Glomerular visceral epithelial cell (primary cell): Measurements from ENCODE around the gene RDH16.
A peak's percentile ranks its signal among the peaks of the same experiment; 100 is the strongest.

ENCODE experiments used
- DNase-seq: peaks from one replicate; pipeline ENCODE4 v3.0.0-alpha.2; 2016; ENCODE audit errors: extremely low spot score

Gene RDH16, protein sequence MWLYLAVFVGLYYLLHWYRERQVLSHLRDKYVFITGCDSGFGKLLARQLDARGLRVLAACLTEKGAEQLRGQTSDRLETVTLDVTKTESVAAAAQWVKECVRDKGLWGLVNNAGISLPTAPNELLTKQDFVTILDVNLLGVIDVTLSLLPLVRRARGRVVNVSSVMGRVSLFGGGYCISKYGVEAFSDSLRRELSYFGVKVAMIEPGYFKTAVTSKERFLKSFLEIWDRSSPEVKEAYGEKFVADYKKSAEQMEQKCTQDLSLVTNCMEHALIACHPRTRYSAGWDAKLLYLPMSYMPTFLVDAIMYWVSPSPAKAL

DNA sequence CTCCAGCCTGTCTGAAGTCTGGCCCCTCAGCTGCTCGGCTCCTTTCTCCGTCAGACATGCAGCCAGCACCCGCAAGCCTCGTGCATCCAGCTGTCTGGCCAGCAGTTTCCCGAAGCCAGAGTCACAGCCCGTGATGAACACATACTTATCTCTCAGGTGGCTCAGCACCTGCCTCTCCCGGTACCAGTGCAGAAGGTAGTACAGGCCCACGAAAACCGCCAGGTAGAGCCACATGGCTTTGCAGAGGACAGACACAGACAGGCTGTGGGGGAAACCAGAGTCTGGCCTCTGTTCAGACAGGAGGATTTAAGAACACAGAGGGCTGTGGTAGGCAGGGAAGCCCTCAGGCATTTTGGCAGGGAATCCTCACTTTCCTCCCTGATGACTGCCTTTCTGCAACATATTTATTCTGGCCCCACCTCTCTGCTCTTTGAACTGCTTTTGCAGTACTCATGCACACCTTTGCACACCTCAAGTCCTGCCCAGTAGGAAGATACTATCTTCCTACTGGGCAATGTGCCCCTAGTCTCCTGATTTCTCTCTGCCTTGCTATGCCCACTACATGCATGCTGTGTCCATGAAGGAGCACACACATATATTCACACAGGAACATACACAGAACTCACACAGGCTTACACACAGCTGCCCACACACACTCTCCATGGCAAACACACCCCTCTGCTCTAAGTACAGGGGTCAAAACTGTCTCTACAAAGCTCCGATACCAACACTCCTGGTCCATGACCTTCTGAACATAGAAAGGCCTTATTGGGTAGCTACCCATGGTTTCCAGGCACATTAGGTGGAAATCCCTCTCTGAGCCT lies at the start of gene RDH16:
Gene RDH16 (minus strand): TSS at position 380 of the 824 bp plus-strand sequence. CDS start 146 bp downstream, at position 234.
- no peak for DNase-seq

DNA sequence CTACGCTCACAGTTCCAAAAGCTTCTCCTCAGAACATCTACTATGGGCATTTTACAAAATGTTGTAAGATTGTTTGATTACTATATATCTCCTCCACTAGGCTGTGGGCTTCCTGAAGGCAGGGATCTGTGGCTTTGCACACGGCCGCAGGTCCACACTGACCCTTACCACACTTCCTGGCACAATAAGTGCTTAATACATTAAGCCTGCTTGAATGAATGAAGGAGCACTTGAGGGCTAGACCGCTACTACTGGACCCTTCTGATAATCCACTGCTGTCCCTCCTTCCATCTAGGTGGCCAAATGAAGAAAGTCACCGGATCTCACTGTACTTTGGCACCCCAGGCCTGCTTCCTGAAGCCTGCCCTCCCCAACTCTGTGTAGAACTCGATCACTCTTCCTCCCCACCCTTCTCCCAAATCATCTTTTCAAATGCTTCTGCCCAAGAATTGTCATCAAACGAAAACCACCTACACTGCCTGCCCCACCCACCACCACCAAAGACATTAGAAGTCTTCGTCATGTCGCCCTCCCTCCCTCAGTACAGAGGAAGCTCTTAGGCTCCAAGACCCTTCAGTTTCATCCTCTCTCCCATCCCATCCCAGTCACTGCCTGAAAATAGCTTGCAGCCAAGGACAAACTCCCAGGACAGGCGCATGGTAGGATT lies 49.5 kb upstream of the RDH16 start:
- DNase-seq: no peak

DNA sequence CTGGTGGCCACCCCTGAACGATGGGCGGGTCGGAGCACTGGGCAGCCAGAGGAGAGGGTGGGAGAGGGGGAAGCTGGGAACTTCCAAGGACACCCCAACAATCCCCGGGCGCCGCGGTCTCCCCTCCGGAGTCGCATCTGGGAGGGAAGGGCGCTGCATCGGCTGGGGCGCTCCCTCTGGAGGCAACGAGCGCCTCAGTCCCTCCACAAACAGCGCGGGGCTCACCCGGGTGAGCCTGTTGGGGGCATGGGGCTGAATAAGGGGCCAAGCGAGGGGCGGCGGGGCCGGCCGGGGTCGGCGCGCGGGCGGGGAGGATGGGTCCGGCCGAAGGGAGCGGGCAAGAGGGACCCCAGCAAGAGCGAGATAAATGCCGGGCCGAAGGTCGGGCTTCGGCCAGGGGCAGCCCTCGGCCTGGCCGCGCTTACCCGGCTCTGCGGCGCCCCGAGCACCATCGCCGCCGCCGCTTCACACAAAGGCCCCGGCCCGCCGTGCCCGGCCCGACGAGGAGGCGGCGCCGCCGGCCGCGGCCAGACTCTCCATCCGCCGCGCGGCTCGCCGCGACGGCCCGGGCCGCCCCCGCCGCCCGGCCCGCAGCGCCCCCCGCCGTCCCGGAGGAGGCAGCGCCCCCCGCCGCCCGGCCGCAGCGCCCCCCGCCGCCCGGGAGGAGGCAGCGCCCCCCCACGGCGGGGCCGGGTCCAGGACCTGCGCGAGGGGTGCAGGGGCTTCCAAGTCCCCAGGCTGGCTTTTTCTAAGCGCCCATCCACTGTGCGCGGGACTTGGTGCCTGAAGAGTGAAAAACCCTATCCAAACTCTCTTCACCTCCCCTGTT lies 48.8 kb upstream of the RDH16 start, which contains the start of gene ZBTB39:
Gene ZBTB39 (minus strand): TSS at position 567 of the 829 bp plus-strand sequence. CDS start 1,629 bp downstream, outside the sequence.
- peak; percentile 77 for DNase-seq

DNA sequence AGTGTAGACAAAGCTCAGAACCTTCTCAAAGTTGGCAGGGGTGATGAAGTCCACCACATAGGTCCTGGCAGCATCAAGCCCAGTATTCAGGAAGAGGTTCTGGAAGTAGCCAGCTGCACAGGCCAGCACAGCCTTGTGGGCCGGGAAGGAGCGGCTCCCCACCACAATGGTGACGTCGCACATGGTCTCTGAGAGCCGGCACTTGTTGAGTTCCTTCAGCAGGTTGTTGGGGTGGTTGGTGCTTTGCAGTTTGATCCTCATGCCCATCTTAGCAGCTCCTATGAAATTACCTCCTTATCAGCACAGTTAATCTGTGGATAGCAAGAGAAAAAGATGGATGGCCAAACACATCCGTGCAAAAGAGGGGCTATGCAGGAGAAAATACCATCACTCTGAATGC lies 47.2 kb upstream of the RDH16 start:
- no peak for DNase-seq

DNA sequence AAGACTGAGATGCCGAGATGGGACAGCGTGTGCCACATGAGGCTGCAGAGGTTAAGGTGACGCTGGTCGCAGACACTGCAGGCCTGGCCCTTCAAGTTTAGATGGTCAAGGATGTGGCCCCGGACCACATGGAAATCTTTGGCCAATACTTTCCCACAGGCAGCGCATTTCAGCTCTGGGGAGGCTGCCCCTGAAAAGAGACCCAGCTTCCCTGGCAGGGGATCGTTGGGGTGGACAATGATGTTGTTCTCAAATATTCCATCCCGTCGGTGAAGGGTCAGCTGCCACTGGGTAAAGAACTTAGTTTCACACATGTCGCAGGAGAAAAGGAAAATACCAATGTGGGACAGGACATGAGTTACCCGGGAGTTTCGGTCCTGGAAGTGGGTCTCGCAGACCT lies 46.0 kb upstream of the RDH16 start:
- DNase-seq: no peak

DNA sequence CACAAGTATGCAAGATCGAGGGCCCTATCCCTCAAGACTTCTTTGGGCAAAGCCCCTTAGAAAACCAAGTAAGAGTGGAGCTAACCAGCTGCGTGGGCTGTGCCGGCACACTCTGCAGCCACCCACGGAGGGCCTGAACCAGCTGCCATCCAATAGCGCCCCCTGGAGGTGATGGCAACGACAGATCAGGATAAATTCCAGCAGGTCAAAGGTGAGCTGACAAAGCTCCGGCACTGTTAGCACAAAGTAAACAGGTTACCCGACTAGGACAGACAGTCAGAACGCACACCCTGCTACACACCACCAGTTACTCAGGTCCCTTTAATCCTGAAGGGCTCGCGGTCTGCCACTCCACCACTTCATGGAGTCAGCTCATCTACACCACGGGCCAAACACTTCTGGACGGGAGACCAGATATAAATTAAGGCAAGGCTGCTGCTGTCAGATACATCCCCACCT lies 44.1 kb upstream of the RDH16 start:
- peak; percentile 59 for DNase-seq

DNA sequence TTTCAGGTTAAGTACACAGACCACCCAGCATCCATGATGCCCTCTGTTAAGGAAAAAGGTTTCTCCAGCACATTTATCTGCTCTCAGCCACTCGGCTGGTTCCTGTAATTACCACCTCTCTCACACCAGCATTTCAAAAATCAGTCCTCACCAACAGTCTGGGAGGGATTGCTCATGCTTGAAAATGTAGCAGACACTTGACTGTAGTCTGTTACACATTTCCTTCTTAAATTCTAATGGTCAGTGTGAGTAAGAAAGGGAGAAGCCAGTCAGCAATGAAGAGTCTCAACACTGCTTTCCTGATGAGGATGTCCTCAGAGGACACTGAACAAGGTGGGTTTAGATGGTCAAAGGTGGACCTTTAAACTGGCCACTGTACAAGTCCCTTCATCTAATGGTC lies 43.0 kb upstream of the RDH16 start:
- no peak for DNase-seq

DNA sequence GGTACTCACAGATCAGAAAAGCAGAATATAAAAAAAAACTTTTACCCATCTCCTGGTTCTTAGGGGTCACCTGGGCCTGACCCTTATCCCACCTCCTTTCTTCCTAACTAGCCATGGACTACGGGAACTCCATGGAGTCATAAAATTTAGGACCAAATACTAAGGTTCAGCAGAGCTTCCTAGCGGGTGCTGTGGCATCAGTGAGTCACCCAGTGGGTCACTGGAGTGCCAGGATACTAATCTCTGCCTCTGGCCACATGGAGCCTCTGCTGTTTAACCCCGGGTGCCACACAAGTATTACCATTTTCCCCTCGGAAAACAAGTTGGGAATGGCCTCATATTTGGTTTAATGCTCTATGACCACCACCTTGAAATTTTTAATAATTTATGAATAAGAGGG lies 42.0 kb upstream of the RDH16 start:
- DNase-seq: no peak

DNA sequence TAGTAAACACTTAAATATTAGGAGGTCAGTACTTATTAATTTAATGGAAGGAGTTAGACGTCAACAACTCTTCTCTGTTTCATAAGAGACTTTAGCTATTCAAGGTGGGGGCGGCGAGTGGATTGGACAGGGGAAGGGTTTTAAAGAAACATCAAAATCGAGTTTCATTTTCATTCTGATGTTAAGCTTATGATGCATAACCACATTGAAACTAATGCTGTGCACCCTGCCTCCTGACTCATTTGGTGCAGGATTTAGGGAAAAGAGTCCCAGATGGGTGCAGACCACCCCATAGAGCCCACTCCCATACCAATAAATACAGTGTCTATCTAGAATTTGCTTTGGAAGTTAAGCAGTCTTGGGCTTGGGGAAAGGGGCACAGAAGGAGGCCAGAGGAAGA lies 41.6 kb upstream of the RDH16 start:
- no peak for DNase-seq

DNA sequence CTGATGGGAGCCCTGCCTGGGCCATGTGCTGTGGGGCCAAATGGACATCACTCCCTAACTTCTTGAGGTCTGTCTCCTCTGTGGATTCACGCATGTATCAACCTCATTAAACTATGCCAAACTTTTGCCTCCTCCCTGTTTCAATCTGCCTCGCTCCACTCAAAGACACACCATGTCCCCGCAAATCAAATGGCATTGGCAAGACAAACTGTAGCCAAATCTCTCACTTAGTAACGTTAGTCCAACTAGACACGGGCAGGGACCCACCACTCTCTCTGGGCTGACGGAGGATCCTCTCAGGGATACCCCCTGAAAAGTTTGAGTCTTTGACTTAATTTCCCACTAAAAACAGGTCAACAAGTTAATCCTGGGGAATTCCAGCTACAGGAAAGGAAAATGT lies 40.9 kb upstream of the RDH16 start:
- DNase-seq: no peak

DNA sequence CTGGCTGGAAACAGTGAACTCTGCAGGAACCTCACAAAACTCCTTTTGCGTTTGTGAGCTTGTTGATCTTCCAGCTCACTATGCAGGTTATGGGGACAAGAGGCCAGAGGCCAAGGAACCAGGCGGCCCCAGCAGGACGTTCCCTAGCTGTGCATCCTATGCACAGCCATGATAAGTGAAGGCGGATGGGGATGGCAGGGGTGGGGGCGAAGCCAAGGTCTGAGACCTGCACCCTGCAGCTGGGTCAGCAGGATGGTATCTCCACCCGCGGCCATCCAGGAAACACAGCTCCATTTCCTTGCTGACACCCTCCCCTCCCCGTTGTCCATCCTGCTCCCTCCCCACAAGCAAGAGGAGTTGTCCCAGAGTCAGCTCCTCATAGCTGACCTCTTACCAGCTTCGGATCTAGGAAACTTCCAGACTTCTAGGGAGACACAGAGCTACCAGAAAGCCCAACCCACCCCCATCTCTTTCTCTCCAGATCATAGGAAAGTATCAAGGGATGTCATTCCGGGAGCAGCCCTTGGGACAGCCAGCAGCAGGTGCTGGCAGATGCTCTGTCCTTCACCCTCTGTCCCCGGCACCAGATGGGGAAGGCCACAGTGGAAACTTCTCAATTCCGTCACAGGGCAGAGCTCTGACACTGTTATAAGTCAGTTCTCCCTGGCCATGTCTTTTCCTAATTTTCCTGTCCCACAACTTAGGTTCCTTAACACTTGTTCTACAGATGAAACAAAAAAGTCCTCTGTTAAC lies 39.6 kb upstream of the RDH16 start:
- DNase-seq: no peak

DNA sequence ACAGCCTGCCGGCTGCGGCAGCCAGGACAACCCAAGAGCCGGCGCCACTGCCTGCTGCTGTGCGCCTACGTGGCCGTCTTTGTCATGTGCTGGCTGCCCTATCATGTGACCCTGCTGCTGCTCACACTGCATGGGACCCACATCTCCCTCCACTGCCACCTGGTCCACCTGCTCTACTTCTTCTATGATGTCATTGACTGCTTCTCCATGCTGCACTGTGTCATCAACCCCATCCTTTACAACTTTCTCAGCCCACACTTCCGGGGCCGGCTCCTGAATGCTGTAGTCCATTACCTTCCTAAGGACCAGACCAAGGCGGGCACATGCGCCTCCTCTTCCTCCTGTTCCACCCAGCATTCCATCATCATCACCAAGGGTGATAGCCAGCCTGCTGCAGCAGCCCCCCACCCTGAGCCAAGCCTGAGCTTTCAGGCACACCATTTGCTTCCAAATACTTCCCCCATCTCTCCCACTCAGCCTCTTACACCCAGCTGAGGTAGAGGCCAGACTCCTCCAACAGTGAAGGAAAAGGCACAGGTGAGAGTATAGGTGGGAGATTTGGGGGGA lies 38.6 kb upstream of the RDH16 start:
- DNase-seq: no peak

DNA sequence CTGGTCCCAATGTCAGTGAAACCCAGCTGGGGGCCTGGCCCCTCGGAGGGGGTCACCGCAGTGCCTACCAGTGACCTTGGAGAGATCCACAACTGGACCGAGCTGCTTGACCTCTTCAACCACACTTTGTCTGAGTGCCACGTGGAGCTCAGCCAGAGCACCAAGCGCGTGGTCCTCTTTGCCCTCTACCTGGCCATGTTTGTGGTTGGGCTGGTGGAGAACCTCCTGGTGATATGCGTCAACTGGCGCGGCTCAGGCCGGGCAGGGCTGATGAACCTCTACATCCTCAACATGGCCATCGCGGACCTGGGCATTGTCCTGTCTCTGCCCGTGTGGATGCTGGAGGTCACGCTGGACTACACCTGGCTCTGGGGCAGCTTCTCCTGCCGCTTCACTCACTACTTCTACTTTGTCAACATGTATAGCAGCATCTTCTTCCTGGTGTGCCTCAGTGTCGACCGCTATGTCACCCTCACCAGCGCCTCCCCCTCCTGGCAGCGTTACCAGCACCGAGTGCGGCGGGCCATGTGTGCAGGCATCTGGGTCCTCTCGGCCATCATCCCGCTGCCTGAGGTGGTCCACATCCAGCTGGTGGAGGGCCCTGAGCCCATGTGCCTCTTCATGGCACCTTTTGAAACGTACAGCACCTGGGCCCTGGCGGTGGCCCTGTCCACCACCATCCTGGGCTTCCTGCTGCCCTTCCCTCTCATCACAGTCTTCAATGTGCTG lies 38.0 kb upstream of the RDH16 start:
- DNase-seq: no peak

DNA sequence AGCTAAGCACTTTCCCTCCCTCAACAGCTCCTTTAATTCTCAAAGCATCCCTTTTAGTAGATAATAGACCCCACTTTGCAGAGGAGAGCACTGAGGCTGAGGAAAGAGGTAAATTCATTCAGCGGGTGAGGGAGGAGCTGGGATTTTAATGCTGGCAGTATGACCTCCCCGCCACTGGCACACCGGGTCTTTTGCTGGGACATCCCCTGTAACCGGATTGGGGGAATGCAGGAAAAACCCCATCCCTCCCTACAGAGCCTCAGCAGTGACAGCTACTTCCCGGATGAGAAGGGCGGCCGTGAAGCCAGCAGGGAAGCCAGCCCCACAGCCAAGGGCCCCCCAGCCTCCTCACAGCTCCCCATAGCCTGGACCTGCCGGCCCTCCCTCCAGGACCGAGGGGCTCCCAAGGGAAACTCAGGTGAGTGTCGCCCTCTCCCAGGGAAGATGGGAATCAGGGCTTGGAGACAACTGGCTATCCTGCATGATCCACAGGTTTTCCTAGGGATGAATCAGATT lies 36.9 kb upstream of the RDH16 start:
- DNase-seq: no peak

DNA sequence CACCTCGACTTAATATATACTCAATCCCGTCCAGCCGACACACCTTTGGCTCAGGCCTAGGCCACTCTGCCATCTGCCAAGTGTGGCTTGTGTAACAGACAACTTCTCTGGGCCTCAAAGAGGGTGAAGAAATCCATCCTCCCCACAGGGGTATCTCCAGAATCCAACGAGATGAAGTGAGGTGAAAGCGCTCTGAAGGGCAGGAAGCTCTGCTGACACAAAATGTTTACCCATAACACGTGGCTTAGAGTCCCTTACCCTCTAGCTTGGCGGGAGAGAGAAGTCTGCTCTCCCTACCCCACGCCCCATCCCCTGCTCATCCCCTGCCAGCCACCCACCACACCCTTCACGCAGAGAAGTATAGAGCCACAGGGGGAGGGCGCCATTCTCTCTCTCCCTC lies 35.9 kb upstream of the RDH16 start:
- DNase-seq: no peak

DNA sequence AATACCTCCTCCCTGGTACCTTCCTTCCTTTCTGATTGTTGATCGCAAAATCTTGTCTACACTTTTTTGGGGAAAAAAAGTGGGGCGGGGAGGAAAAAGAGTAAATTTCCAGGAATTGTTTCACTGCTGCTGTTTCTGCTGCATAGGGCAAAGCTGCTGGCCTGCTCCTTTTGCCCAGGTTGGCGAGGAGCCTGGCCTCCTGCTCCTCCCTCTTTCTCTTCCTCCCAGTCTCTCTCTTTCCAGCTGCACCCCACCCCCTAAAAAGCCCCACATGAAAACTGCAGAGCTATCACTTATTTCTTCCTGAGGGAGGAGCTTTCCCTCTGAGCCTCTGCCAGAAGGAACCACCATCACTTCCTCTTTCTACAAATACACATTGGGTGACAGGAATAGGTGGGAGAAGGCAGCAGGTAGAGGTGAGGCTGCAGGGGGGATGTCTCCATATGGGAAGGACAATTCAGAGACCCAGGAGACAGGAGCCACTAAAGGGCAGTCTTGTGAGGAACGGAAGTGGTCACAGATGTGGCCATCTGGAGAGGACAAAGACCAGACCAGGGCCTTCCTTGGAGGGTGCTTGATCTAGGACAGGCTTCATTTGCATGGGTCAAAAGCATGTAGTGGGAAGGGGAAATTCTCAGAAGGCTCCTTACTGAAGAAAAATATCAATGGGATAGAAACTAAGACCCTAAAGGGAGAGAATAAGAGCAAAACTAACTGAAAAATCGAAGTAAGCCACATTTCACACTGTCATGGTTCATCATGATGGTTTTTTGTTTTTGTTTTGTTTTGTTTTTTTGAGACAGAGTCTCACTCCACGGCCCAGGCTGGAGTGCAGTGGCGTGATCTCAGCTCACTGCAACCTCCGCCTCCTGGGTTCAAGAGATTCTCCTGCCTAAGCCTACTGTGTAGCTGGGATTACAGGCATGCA lies 34.2 kb upstream of the RDH16 start:
- no peak for DNase-seq

DNA sequence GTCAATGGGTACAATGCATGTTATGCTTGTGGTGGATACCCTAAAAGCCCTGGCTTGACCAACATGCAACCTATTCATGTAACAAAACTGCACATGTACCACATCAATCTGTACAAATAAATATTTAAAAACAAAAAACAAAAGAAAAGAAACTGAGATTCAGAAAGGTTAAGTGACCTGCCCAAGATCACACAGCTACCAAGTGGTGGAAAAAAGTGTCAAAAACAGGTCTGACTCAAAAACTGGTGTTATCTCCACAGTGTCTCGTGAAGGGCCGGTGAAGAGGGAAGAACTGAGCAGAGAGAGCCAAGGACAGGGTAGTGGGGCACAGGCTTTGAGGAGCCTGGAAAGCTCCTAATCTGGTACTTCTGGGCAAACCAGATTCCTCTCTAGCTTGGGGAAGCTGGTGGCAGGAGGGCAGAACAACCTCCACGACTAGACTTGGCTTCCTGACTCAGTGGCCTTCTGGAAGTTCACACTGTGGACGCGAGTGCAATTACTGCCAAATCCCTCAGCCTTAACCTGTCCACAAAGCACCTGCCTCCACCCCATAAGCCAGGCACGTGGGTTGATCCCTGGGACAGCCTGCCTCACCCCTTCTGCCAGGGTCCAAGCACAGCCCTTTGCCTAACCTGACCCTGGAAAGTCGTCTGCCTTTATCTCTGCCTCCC lies 33.4 kb upstream of the RDH16 start:
- no peak for DNase-seq
